ENCODE measurements around the gene HOXA1. TPM values are rescaled to one million over a fixed set of nuclear protein-coding genes. Genes with fewer than 3 reads are reported as not detected.
A peak's percentile ranks its signal among the peaks of the same experiment; 100 is the strongest.

HOXA1 gene
- 3.7 and 5.9 TPM in 2 replicates for total RNA-seq (2014; rRNA removed)
- 3.0 TPM for polyA plus RNA-seq (2012)

DNA sequence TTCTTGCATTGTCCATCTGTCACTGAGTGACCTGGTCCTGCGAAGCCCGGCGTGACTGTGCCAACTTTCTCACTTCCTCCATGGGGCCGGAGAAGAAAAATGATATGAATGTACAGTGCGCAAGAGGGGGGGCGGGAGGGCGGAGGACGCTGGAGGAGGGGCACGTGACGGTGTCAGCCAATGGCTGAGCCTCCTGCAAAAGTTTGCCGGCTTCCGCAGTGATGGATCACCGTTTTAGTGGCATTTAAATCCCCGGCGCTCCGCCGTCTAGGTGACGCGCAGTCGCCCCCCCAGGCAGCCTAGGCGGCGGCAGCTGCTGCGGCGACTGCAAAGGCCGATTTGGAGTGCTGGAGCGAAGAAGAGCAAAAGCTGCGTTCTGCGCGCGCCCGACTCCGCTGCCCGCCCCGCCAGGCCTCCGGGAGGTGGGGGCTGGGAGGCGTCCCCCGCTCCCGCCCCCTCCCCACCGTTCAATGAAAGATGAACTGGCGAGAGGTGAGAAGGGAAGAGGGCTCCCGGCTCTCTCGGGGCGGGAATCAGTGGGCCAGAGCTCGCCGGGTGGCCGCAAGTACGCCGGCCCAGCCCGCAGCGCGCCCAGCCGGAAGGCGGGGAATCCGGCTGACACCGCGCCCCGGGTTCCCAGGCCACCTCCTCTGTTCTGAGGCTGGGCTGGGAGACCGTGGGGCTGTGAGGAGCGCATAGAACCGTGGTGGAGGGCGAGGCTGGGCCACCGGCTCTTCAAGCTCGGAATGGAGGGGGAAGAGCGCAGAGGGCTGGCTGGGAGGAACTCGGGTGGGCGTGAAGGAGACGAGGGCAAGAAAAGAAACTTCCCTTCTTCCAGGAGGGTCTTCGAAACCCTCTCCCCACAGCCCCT is at the start of gene HOXA1:
TSS of gene HOXA1 (minus strand) at position 104 of the 871 bp plus-strand sequence. CDS start at position 16, 88 bp downstream.
- peak; percentile 96 for DNase-seq (ENCODE audit: low read depth)

GRCh38 chr7:27145165-27145913 is 49.5 kb upstream of the HOXA1 start:
- DNase-seq (ENCODE audit: low read depth), result no peak

- no peak for DNase-seq (ENCODE audit: low read depth)
These were observed 49.0 kb upstream of the HOXA1 start for GRCh38 chr7:27144781-27145164.

DNA sequence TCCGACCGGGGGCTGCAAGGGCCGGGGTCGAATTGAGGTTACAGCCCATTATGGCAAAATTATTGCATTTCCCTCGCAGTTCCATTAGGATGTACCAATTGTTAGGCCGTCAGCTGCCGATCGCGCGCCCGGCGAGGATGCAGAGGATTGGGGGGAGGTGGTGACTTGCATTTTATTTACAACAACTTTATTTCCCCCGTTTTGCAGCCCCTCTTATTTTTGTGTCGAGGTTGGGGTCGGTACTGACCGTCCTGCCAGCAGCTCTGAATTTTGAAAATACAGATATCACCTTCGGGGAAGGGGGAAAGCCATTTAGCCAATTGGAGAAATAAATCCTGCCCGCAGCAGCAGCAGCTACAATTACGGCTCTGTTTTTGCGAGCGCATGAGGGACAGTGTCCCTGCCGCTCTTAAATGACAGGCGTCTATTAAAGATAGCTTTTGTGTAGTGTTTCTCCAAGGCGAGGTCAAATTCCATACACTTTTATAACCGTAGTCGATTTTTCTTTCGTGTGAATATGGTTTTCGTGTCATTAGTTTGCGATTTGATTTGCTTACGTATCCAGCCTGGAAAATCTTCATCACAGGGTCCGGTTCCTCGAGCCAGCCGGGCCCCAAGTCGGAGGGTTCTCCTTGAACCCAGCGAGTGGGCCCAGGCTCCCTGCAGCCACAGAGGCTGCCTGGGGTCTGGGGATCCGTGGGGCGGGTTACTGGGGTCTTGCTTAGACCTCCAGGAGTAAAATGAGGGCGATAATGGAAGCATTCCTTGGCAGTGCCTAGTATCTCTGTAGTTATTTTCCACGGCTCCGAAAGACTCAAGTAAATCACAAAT is 48.4 kb upstream of the HOXA1 start:
- no peak for DNase-seq (ENCODE audit: low read depth)

GRCh38 chr7:27143023-27143949 is 47.5 kb upstream of the HOXA1 start, which contains the start of gene HOXA5:
HOXA5 (minus strand) TSS chr7:27143681; CDS start chr7:27143607, 74 bp downstream.
- peak; percentile 99 for DNase-seq (ENCODE audit: low read depth)

- no peak for DNase-seq (ENCODE audit: low read depth)
These were observed 46.8 kb upstream of the HOXA1 start for GRCh38 chr7:27142580-27143022.

DNA sequence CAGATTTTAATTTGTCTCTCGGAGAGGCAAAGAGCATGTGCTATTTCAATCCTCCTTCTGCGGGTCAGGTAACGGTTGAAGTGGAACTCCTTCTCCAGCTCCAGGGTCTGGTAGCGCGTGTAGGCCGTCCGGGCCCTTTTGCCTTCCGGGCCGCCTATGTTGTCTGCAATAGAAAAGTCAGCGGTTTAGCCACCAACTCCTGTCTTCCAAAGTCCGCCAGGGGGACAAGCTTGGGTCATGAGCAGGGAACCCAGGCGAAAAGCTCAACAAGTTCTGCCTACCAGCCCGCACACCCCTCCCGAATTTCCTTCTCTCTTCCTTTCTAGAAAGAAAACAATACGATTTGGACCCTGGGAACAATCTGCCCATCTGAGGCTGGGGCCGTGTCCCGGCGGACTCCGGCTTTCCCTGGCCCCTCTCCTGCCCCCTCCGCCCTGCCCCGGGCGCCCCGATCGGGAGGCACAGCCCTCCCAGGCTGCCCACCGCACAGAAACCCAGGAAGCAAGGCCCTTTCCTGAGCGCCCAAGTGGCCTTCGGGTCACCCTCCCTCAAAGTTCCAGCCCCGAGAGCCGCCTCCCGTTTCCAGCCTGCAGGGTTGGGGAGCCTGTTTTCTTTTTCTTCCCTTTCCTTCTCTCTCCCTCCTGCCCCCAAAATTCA is 46.3 kb upstream of the HOXA1 start:
- peak; percentile 77 for DNase-seq (ENCODE audit: low read depth)

GRCh38 chr7:27141137-27141922 is 45.5 kb upstream of the HOXA1 start:
- no peak for DNase-seq (ENCODE audit: low read depth)

DNA sequence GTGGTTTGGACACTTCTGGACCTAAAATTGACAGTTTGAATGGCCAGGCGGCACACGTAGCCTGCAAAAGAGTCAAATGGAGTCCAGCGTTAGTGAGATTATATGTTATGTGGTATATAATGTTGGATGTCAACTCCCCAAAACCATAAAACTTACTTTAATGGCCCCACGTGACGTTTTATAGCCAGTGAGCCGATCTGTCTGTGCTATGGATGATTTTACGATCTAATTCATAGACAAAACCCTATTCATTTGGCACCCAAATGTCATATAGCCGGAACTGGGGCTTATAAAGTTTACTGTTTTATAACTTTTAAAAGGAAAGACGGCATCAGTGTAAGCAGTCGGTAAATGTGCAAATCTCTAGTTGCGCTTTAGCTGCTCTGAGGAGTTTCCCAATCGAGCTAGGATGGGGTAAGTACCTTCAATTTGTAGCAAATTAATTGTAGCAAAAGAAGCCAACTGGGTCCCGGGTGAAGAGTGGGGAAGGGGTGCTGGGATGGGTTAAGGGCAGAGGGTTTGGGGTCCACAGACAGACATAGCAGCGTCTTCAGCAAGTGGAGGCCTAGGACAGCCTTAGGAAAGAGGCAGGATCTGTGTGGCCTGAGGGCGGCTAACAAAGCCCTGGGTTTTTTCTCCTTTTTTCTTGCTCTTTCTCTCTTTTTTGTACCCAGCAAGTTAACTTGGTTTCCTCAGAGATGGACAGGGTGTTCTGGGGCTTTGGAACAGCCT is 44.5 kb upstream of the HOXA1 start:
- DNase-seq (ENCODE audit: low read depth), result no peak

DNA sequence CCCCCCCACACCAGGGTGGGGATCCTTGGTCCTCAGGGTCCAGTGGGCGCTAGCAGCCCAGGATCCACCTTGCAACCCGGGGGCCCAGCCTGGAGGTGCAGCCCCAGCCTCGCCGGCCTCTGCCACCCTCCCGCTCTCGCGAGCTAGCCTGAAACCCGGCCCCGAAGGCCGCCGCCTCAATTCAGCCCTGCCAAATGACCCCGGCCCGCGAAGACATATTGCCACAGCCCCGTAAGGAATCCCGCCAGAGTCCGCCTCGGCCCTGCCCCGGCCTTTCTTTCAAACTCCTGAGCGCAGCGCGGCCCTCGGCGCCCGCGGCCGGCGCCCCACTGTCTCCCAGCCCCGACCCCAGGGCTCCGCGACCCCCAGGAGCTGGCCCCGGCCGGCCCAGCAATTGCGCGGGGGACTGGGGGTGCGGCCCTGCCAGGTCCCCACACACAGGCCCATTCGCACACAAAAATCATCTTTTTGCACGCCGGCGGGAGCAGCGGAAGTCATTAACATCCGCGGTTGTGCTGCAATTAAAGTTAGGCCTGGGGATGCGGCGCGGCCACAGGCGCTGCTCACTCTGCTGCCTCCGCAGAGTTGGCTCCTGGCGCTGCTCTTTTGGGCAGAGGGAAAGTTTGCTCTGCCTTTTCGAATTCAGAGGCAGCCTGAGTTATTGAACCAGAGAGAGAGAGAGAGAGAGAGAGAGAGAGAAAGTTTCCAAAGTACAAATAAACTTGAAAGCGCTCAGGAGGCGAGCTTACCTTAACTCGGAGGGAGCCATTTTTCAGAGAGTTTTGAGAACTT is 43.7 kb upstream of the HOXA1 start:
- no peak for DNase-seq (ENCODE audit: low read depth)

DNA sequence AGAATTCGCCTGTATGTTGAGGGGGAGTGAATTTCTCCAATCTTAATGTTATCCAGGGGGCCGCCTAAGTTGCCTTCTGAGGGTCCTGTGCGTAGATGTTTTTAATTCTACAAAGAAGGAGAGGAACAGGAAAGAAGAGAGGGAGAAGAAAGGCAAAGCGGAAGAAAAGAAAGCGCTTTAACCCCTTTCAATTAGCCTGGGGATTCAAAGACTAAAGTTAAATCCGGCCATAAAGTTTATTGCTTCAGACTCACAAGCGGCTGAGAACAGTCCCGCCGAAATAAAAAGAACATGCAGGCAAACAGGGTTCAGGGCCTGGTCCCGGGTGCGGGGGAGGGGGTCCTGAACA is 43.2 kb upstream of the HOXA1 start:
- no peak for DNase-seq (ENCODE audit: low read depth)

GRCh38 chr7:27138472-27138871 is 42.7 kb upstream of the HOXA1 start:
- no peak for DNase-seq (ENCODE audit: low read depth)

DNA sequence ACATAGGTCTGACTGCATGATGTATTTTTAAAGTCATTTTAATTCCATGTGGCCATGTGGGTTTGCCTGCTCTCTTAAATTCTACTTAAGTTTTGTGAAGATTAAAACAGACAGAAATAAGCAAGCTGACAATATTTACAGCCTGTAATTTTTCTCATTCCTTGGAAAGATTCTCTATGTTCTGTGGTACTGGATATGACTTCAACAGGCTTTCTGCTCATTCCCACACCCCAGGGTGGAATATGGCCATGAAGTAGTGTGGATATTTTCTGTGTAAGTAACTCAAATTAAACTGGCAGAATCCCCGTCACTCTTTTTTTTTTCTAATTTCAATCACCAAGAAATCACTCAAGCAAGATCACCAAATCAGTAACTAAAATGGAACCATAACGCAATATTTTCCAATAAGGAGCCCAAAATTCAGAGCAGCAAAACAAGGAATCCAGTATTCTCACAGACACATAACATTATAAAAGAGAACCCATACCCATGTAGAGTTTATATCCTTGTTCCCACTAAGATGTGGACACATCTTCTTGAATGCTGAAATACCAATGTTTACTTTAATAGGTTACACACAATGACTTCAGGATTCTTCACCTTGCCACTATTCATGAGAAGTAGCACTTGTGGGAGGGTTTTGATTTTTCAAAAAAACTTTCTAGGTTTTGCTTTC is 42.0 kb upstream of the HOXA1 start:
- DNase-seq (ENCODE audit: low read depth), result no peak

DNA sequence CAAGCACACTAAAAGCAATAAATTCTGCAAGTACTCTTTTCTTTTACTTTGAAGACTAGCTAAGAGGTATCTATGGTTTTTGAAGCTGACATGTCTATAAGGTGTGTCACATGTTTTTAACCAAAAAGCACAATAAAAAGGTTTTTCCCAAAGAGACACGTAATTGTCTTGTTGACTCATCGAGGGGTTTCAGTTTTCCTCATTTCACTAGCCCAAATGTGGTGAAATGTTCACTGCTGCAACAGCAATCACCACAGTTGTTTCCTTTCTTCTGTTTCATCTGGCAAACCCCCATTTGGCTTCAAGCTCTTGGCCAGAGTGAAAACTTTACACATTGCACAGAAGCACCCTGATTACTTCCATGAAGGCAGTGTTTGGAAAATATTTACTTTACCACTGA is 38.6 kb upstream of the HOXA1 start:
- peak; percentile 97 for DNase-seq (ENCODE audit: low read depth)

DNA sequence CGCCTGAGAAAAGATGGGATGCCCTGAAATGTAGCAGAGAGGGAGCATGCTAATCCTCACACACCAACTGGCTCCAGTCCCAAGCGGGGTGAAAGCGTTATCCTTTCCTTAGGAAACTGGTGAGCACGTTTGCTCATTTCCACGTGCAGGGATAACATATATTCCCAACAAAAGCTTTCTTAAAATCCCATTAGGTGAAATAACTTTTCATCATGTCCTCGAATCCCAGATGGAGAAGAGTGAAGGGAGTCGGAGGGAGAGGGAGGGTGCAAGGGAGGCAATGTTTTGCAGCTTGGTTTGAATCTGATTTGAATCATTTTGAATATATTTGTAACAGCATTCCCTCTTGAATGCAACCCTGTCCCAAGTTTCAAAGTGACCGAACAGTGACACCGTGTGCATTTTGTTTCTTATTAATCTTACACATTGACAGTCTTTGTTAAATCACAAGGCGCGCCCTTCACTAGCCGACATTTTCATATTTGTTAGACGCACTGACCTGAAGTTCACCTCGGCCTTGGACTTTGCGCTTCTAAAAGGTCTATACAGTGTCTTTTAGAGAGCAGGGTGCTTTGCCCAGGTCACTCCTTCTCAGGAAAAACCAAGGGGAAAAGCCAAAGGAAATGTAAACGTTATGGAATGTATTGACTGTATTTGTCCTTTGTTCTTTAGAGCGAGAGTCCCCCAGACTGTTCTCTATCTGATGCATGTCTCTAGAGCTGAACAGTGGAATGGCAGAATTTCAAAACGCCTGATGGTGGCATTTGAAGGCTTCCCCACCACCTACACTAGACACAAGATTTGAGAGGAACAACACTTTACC is 37.8 kb upstream of the HOXA1 start:
- no peak for DNase-seq (ENCODE audit: low read depth)

DNA sequence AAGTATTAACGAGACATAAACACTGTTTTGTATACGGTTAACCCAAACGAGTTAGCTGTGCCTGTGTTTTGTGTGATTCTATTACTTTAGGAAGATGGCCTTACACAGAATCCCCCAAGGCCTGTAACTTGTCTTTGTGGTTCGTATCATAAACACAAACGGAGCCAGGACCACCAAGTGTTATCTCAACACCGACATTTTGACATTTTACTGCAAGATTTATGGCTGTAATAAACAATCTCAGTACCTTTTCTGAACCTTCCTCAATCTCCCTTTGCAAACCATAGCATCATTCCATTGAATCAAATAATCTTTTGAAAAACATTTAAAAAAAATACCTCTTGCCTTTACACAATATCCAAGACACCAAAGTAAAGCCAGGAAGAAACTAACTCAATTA is 37.2 kb upstream of the HOXA1 start:
- no peak for DNase-seq (ENCODE audit: low read depth)

All from LHCN-M2 (cell line).